CD4-positive, alpha-beta T cell treated with Interleukin-6 at 100 ng/mL for 8 hours (primary cell): ENCODE results near the gene NME7.
"Not testable (repeated sequence)": the region's sequence is repeated elsewhere in the genome, so short reads cannot be mapped to it uniquely, and the experiment has no call there.

ENCODE experiments used
- DNase-seq: peaks from one replicate; pipeline ENCODE4 v3.0.0-alpha.2; 2020; ENCODE audit warnings: mixed read lengths, low spot score

NME7 gene

GRCh38 chr1:169342096-169342495 is 25.5 kb downstream of the NME7 start:
- DNase-seq = not testable (repeated sequence)

DNA sequence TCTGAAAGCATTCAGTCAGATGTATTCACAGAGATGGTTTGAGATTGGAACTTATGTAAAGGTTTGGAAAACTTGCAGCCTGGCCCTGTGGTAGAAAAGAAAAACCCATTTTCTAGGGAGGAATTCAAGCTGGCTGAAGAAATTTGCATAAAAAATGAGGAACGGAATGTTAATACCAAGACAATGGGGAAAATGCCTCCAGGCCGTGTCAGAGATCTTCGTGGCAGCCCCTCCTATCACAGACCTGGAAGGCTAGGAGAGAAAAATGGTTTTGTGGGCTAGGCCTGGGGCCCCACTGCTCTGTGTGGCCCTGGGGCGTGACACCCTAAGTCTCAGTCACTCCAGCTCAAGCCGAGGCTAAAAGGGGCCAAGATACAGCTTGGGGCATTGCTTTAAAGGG is 26.7 kb downstream of the NME7 start:
- no peak for DNase-seq

- no peak for DNase-seq
Observed at GRCh38 chr1:169339773-169340172, 27.8 kb downstream of the NME7 start.

GRCh38 chr1:169338617-169339016 is 29.0 kb downstream of the NME7 start:
- DNase-seq = no peak

DNA sequence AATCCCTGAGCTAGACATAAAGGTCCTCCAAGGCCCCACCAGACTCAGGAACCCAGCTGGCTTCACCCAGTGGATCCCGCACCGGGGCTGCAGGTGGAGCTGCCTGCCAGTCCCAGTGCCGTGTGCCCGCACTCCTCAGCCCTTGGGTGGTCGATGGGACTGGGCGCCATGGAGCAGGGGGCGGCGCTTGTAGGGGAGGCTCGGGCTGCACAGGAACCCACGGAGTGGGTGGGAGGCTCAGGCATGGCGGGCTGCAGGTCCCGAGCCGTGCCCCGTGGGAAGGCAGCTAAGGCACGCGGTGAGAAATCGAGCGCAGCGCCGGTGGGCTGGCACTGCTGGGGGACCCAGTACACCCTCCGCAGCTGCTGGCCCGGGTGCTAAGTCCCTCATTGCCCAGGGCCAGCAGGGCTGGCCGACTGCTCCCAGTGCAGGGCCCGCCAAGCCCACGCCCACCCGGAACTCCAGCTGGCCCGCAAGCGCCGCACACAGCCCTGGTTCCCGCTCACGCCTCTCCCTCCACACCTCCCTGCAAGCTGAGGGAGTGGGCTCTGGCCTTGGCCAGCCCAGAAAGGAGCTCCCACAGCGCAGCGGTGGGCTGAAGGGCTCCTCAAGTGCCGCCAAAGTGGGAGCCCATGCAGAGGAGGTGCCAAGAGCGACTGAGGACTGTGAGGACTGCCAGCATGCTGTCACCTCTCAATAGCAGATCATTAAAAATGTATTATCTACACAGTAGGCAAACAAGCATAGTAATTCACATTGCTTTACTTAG is 30.5 kb downstream of the NME7 start:
- not testable (repeated sequence) for DNase-seq

DNA sequence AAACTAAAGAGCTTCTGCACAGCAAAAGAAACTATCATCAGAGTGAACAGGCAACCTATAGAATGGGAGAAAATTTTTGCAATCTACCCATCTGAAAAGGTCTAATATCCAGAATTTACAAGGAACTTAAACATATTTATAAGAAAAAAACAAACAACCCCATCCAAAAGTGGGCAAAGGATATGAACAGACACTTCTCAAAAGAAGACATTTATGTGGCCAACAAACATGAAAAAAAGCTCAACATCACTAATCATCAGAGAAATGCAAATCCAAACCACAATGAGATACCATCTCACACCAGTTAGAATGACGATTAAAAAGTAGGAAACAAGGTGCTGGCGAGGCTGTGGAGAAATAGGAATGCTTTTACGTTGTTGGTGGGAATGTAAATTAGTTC is 32.9 kb downstream of the NME7 start:
- DNase-seq = not testable (repeated sequence)

GRCh38 chr1:169330927-169331326 is 36.7 kb downstream of the NME7 start:
- no peak for DNase-seq

DNA sequence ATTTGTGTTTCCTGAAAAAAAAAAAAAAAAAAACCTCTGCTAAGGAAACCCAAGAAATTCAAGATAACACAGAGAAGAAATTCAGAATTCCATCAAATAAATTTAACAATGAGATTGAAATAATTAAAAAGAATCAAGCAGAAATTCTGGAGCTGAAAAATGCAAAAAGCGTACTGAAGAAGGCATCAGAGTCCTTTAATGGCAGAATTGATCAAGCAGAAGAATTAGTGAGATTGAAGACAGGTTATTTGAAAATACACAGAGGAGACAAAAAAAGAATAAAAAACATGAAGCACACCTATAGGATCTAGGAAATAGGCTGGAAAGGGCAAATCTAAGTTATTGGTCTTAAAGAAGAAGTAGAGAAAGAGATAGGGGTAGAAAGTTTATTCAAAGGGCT is 38.2 kb downstream of the NME7 start:
- no peak for DNase-seq

- DNase-seq = no peak
Observed at GRCh38 chr1:169327875-169328274, 39.7 kb downstream of the NME7 start.

- DNase-seq = no peak
Observed at GRCh38 chr1:169326956-169327268, 40.7 kb downstream of the NME7 start.

GRCh38 chr1:169326261-169326955 is 41.2 kb downstream of the NME7 start:
- DNase-seq = no peak

DNA sequence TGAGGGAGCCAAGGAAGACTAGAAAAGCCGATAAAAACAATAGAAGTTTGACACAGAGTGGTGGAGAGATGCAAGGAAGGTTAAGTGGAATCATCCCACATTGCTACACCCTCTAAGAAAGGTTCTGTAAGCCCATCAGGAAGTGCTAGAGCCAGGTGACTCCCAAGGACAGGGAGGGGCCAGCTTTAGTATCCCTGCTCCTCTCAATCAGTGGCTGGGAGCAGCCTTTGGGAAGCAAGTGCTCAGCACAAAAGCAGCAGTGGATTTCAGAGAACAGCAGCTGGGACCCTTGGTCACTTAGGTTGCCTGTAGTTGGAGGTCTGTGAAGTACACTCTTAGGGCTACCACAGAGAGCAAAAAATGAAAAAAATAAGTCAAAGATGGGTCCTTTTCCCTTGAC is 42.5 kb downstream of the NME7 start:
- DNase-seq = no peak

- DNase-seq = no peak
Observed at GRCh38 chr1:169322138-169322537, 45.5 kb downstream of the NME7 start.

DNA sequence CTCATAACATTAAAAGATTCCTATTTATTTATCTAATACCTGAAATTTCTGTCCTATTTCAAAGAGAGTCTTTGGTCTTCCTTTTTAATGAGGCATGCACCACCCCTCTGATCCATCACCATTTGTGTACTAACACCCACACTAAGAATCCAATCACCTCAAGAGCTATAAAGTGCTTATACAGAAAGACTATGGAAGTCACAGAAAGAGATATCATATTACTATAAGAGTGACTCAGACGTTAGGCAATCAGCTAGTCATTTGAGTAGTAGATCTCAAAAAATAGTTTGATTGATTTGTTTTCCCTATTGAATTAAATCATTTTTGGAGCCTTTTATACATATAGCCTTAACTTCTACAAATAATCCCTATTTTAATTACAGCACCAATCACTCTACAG is 46.1 kb downstream of the NME7 start:
- no peak for DNase-seq

GRCh38 chr1:169318536-169319244 is 48.9 kb downstream of the NME7 start:
- DNase-seq = no peak

GRCh38 chr1:169316556-169316955 is 51.0 kb downstream of the NME7 start:
- DNase-seq = no peak

DNA sequence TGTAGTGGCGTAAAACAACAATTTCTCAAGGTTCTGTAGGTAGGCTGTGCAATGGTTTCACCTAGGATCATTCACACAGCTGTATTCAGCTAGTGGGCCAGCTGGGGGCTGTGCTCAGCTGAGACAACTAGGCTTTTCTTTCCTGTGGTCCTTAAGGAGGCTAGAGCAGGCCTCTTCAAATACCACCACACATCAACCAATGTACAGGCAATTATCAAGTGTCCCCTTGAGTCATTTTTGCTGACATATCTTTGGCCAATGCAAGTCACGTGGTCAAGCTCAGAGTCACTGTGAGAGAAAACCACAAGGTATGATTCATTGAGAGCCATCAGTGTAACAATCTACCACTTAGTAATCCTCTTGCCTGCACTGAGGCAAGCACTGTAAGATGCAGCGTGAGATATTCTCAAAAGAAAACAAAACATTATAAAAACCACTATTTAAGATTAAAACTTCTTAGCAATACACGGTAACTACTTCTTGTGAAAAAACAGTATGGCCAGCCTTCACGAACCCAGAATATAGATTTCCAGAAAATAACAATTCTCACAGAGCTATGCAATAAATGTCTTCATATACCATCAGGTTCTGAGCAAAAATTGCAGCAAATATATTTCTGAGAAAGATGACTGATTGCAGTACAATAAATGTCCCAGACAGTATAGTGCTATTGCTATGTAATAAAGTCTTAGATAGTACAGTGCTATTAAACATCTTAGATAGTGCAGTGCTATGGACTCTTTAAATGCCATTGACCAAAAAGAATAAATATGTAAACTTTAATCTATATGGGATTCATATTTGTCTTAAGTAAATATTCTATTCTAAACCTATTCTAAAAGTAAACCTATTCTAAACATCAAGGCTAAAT is 55.3 kb downstream of the NME7 start:
- peak; percentile 45 for DNase-seq

DNA sequence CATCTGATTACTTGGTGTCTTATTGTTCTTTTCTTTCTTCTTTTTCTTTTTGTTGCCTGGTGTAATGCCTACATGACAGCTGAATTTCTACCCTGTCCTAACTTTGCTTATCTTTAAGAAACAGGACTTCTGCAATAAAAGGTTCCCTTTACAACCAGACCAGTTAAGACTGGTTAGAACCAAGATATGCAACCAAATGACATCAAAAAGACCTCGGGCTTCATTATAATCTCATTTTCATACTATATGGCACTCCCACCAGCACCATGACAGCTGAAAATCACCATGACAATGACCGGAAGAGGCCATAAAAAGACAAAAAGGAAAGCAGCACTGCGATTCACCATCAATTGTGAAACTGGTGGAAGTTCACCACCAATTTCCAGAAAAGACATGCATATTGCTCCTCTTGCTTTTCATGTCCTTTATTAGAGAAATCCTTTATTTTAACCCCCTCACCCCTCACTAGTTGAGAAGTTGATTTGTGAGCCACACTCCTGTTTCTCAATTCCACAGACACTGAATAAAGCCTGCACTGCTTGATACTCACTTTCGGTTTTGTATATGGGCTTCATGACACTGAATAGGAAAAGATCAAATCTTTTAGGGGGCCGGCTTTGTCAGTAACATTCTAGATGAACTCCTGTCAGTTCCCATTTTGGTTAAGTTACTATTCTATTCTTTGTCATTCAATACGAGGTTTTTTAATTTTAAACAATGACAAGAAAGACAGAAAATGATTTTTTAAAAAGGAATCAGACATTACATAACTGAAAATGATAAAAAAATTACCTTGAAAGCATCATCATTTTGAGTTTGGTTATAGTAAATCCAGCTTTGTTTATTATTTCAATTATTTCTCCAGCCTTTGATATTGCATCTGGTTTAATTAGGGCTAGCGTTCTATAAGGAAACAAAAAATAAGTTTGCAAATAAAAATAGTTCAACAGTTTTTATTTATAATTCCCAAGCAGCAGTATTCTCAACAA is 58.1 kb downstream of the NME7 start:
- DNase-seq = no peak

DNA sequence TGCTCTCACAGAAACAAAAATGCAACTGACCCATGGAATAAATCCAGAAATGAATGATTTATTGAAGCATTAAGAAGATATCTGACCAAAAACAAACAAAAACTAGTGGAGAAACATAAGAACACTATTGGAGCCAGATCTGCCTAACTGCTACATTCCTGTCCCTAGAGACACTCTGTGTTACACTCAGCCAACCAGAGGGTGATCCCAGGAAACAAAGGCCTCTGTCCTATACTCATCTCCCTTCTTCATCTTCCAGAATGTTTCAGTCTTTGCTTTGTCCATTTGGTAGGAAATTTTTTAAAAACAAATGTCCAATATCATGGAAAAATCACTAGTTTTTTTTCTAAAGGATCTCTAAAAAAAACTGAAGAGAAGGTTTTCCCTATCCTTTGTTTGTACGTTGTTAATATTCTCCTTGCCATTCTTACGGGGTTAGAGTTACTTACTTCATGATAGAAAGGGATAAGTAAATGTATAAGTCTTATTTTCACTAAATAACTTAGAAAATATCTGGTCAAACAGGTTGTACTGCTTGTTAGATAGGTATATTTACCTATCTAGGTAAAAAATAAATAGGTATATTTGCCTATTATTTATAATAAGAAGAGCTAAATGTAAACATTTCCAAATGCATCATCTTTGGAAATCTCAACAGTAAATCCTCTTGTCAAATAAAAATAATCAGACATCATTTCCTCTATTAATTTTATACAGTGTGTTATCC is 59.1 kb downstream of the NME7 start:
- DNase-seq = no peak

- no peak for DNase-seq
Observed at GRCh38 chr1:169307176-169307575, 60.4 kb downstream of the NME7 start.
